Panc1 (cell line): Measurements from ENCODE around the gene COMMD7.

Experiments used
- CTCF ChIP-seq: fragments of 450-650 bp; IDR thresholded peaks from 2 replicates; pipeline ENCODE4 v1.5.1; 2017; ENCODE audit warnings: mild to moderate bottlenecking
- POLR2AphosphoS5 ChIP-seq: IDR thresholded peaks from 2 replicates; pipeline ENCODE4 v1.6.1; 2012; ENCODE audit warnings: mild to moderate bottlenecking, low read depth, low read length, moderate library complexity

GRCh38 chr20:32737371-32738223 lies 5.7 kb downstream of the COMMD7 start:
- TF ChIP-seq CTCF (no peak), POLR2AphosphoS5 (no peak)
